Suprapubic skin (tissue), 3 donors: Measurements from ENCODE around the gene CSGALNACT2.

Experiments
- EP300 ChIP-seq: sonication (generic); formaldehyde crosslinking; IDR thresholded peaks from one replicate; pipeline ENCODE4 v1.6.1; 2017; ENCODE audit warnings: antibody characterized with exemption
- POLR2A ChIP-seq, 2 donors: fragments of 450-650 bp; IDR thresholded peaks; one replicate each; pipeline ENCODE4 v1.6.1; 2017; ENCODE audit warnings: antibody characterized with exemption in 2 of 2, mild to moderate bottlenecking in 2 of 2, moderate library complexity in 2 of 2
- TF ChIP-seq, protein P1 (sequence below), 2 donors: fragments of 200-600 bp in 1 of 2; fragments of 450-650 bp in 1 of 2; sonication (generic) in 1 of 2; IDR thresholded peaks; one replicate each; pipeline ENCODE4 v1.5.1; 2016 to 2019; ENCODE audit warnings: antibody characterized with exemption in 2 of 2, mild to moderate bottlenecking in 1 of 2, moderate library complexity in 1 of 2

DNA sequence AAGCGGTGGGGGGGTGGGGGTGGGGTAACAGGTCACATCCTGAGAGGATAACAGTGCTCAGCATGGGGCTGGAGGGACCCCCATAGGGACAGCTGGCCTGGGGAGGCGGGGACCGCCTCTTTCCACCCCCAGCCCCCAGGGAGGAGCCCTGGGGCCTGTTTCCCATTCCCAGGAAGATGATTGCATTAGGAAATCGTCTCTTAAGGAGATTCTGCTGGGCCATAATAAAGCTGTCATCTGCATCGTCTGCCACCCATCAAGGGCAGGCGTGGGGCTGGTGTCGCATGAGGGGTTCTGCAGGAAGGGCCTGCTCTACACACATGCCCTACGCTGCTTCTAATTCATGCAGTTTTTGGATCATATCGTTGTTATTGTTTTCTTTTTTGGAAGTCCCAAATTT is 44.2 kb upstream of the CSGALNACT2 start:
- TF ChIP-seq, protein P1, sequence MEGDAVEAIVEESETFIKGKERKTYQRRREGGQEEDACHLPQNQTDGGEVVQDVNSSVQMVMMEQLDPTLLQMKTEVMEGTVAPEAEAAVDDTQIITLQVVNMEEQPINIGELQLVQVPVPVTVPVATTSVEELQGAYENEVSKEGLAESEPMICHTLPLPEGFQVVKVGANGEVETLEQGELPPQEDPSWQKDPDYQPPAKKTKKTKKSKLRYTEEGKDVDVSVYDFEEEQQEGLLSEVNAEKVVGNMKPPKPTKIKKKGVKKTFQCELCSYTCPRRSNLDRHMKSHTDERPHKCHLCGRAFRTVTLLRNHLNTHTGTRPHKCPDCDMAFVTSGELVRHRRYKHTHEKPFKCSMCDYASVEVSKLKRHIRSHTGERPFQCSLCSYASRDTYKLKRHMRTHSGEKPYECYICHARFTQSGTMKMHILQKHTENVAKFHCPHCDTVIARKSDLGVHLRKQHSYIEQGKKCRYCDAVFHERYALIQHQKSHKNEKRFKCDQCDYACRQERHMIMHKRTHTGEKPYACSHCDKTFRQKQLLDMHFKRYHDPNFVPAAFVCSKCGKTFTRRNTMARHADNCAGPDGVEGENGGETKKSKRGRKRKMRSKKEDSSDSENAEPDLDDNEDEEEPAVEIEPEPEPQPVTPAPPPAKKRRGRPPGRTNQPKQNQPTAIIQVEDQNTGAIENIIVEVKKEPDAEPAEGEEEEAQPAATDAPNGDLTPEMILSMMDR (IDR thresholded peaks at IDR 0.05): no peak
- TF ChIP-seq POLR2A (IDR thresholded peaks at IDR 0.05) (no peak), EP300 (no peak)
